Measurements from ENCODE around the gene TNFAIP8L1. TPM values are rescaled to one million over a fixed set of nuclear protein-coding genes. Genes with fewer than 3 reads are reported as not detected.

TNFAIP8L1 gene
- polyA plus RNA-seq, 1 donor = 13.5 TPM

- no peak for DNase-seq
Measured at GRCh38 chr19:4701557-4701956, 62.2 kb downstream of the TNFAIP8L1 start.

DNA sequence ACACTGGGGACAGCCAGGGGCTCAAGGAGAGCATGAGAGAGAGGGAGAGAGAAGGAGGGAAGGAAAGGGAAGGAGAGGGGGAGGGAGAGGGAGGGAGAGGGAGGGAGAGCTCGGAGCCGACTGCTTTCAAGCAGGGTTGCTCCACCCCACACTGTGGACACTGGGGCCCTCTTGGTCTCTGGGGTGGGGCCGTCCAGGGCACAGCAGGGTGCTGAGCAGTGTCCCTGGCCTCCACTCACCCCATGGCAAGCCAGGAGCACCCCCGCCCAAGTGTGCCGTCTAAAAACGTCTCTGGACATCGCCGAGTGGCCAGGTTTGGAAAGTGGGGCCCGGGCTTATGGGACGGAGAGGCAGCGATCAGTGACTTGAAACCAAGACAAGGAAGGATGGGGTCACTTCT lies 63.4 kb downstream of the TNFAIP8L1 start:
- no peak for DNase-seq

GRCh38 chr19:4703671-4704316 lies 64.5 kb downstream of the TNFAIP8L1 start:
- DNase-seq = no peak

DNA sequence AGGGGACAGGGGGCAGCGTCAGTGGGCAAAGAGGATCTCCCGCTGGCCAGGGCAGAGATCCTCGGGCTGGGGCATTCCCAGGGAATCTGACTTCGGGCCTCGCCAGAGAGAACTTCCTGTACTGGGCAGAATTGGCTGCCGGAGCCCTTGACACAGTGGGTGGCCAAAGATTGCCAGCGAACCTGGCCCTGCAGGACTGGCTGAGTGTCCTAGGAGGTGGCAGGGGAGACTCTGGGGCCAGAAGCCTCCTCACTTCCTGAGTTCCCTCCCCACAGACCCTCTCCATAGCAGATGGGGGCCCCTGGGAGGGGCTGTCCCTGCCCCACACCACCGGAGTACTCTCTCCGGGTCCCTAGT lies 65.0 kb downstream of the TNFAIP8L1 start:
- DNase-seq = no peak

Other genes with a start within 250 kb of the TNFAIP8L1 start
- 54.0 TPM for gene SH3GL1, start 239.0 kb upstream of the TNFAIP8L1 start, polyA plus RNA-seq (ENCODE audit: insufficient read length)
- gene CHAF1A, start 236.9 kb upstream of the TNFAIP8L1 start, polyA plus RNA-seq (ENCODE audit: insufficient read length) = 33.5 TPM
- 90.3 TPM for gene UBXN6, start 181.7 kb upstream of the TNFAIP8L1 start, polyA plus RNA-seq (ENCODE audit: insufficient read length)
- 58.8 TPM for gene HDGFL2, start 167.2 kb upstream of the TNFAIP8L1 start, polyA plus RNA-seq (ENCODE audit: insufficient read length)
- gene PLIN4, start 121.0 kb upstream of the TNFAIP8L1 start, polyA plus RNA-seq (ENCODE audit: insufficient read length) = 1.3 TPM
- 5.3 TPM for gene PLIN5, start 104.3 kb upstream of the TNFAIP8L1 start, polyA plus RNA-seq (ENCODE audit: insufficient read length)
- gene LRG1, start 99.5 kb upstream of the TNFAIP8L1 start, polyA plus RNA-seq (ENCODE audit: insufficient read length) = 0.90 TPM
- 1.5 TPM for gene SEMA6B, start 79.8 kb upstream of the TNFAIP8L1 start, polyA plus RNA-seq (ENCODE audit: insufficient read length)
- 59.2 TPM for gene MYDGF, start 30.8 kb downstream of the TNFAIP8L1 start, polyA plus RNA-seq (ENCODE audit: insufficient read length)
- gene DPP9, start 84.3 kb downstream of the TNFAIP8L1 start, polyA plus RNA-seq (ENCODE audit: insufficient read length) = 25.9 TPM
- gene FEM1A, start 152.2 kb downstream of the TNFAIP8L1 start, polyA plus RNA-seq (ENCODE audit: insufficient read length) = 2.5 TPM
- gene TICAM1, start 192.2 kb downstream of the TNFAIP8L1 start, polyA plus RNA-seq (ENCODE audit: insufficient read length) = 4.5 TPM
- gene PLIN3, start 228.2 kb downstream of the TNFAIP8L1 start, polyA plus RNA-seq (ENCODE audit: insufficient read length) = 39.2 TPM

All from left kidney (tissue), 2 donors.